ENCODE data around the gene CTDSPL. TPM values are rescaled to one million over a fixed set of nuclear protein-coding genes. Genes with fewer than 3 reads are reported as not detected.

Gene CTDSPL
- total RNA-seq, 6 donors from 2014 or later = 35.6 to 78.1 (median 55.5) TPM

DNA sequence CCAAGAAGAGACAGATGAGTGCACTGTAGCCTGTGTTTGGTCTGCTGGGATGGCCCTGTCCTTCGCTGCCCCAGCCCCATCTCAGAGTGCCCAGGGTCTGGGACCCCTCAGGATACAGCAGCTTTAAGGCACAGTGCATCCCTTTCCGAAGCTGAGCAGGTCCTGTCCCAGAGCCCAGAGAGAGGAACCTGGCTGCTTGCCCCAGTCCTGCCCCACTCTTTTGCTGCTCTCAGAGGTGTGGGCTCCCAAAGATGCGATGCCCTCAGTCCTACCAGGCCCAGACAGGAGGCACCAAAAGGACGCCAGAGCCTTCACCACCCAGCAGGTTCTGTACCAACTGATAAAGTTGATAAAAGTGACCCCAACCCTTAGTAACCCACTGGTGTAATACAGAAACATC lies 159.5 kb downstream of the CTDSPL start:
- TF ChIP-seq POLR2A (IDR thresholded peaks at IDR 0.05) (no peak), EP300 (IDR thresholded peaks at IDR 0.05) (no peak), POLR2AphosphoS5 (IDR thresholded peaks at IDR 0.05) (no peak)
- TF ChIP-seq, protein P1, sequence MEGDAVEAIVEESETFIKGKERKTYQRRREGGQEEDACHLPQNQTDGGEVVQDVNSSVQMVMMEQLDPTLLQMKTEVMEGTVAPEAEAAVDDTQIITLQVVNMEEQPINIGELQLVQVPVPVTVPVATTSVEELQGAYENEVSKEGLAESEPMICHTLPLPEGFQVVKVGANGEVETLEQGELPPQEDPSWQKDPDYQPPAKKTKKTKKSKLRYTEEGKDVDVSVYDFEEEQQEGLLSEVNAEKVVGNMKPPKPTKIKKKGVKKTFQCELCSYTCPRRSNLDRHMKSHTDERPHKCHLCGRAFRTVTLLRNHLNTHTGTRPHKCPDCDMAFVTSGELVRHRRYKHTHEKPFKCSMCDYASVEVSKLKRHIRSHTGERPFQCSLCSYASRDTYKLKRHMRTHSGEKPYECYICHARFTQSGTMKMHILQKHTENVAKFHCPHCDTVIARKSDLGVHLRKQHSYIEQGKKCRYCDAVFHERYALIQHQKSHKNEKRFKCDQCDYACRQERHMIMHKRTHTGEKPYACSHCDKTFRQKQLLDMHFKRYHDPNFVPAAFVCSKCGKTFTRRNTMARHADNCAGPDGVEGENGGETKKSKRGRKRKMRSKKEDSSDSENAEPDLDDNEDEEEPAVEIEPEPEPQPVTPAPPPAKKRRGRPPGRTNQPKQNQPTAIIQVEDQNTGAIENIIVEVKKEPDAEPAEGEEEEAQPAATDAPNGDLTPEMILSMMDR (IDR thresholded peaks at IDR 0.05) = no peak
- Histone ChIP-seq H3K9me3 (peaks cover 0 to 3% (median 0%) of the 10 kb centered on the region in 4 donors), H3K27ac (peak overlapping the region in 2 of 4 donors; percentile 93 to 94), H3K4me3 (no peak overlapping the region), H3K27me3 (no peaks in the 10 kb centered on the region), H3K4me1 (peaks cover 18 to 30% (median 24%) of the 10 kb centered on the region in 4 donors), H3K36me3 (peaks cover 3 to 39% (median 24%) of the 10 kb centered on the region in 4 donors)
- ATAC-seq (ENCODE audit: low FRiP score in 2 of 2) (no peak), DNase-seq (no peak)
- 96% methylated on average over 3 to 4 of the region's 4 CpGs for WGBS, 2 donors

DNA sequence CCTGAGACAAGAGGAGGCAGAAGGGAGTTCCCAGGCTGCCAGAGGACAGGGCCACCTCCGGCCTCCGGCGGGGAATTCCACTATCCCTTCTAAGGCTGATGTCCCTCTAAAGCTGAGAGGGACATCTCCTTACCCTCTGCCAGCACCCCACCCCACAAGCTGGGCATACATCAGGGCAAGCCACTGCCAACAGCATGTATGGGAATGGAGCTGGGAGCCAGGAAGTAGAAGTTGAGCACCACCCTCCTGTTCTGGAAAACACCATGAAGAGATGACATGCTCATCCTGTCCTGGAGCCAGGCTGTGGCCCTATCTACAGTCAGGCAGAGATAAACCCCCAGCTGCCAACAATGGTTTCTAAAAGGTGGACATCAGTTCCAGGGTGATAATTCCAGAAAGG lies 160.6 kb downstream of the CTDSPL start:
- DNase-seq = no peak
- WGBS, 2 donors = 48% methylated on average over 3 of the region's 3 CpGs; no CpG with 5 or more reads in 1 of the 2 donors
- Histone ChIP-seq H3K27ac (peak overlapping the region; percentile 50 to 94 (median 78)), H3K9me3 (no peaks in the 10 kb centered on the region), H3K4me3 (no peak overlapping the region), H3K36me3 (peaks cover 0 to 28% (median 13%) of the 10 kb centered on the region in 4 donors), H3K4me1 (peaks cover 18 to 30% (median 24%) of the 10 kb centered on the region in 4 donors), H3K27me3 (no peaks in the 10 kb centered on the region)
- TF ChIP-seq, protein P1 (IDR thresholded peaks at IDR 0.05) = no peak
- TF ChIP-seq POLR2AphosphoS5 (IDR thresholded peaks at IDR 0.05) = peak in 1 of 2 donors; percentile 45
- no peak for TF ChIP-seq POLR2A (IDR thresholded peaks at IDR 0.05)
- no peak for TF ChIP-seq EP300 (IDR thresholded peaks at IDR 0.05)
- no peak for ATAC-seq (ENCODE audit: low FRiP score in 2 of 2)

- DNase-seq = no peak
- no peak for TF ChIP-seq EP300 (IDR thresholded peaks at IDR 0.05)
- no peak for TF ChIP-seq POLR2A (IDR thresholded peaks at IDR 0.05)
- no peak for TF ChIP-seq POLR2AphosphoS5 (IDR thresholded peaks at IDR 0.05)
- TF ChIP-seq, protein P1 (IDR thresholded peaks at IDR 0.05) = no peak
- no peak for ATAC-seq (ENCODE audit: low FRiP score in 2 of 2)
- Histone ChIP-seq H3K4me3 (peak overlapping the region in 3 of 4 donors; percentile 63 to 81 (median 72)), H3K27me3 (no peaks in the 10 kb centered on the region), H3K4me1 (peaks cover 18 to 32% (median 24%) of the 10 kb centered on the region in 4 donors), H3K9me3 (no peaks in the 10 kb centered on the region), H3K36me3 (peaks cover 0 to 20% (median 10%) of the 10 kb centered on the region in 4 donors), H3K27ac (peak overlapping the region in 3 of 4 donors; percentile 93 to 97 (median 94))
- WGBS, 2 donors = 85 to 86% methylated on average over 5 to 6 of the region's 6 CpGs
These were observed 161.4 kb downstream of the CTDSPL start for GRCh38 chr3:38022896-38023709.

GRCh38 chr3:38026856-38027255 lies 165.2 kb downstream of the CTDSPL start:
- ATAC-seq (ENCODE audit: low FRiP score in 2 of 2) (no peak), DNase-seq (no peak)
- no peaks in the 10 kb centered on the region for H3K36me3 ChIP-seq
- H3K27ac ChIP-seq = no peak overlapping the region
- no peak for TF ChIP-seq EP300 (IDR thresholded peaks at IDR 0.05)
- no peak for TF ChIP-seq POLR2A (IDR thresholded peaks at IDR 0.05)
- TF ChIP-seq, protein P1 (IDR thresholded peaks at IDR 0.05) = no peak
- no peak for TF ChIP-seq POLR2AphosphoS5 (IDR thresholded peaks at IDR 0.05)
- H3K4me3 ChIP-seq = no peak overlapping the region
- 72 to 82% methylated on average over 4 of the region's 4 CpGs for WGBS, 2 donors
- H3K27me3 ChIP-seq = peaks cover 0 to 7% (median 0%) of the 10 kb centered on the region in 4 donors
- H3K9me3 ChIP-seq = no peaks in the 10 kb centered on the region
- peaks cover 38 to 68% (median 46%) of the 10 kb centered on the region in 4 donors for H3K4me1 ChIP-seq
